Parathyroid adenoma (tissue), 2 donors: ENCODE data around the gene AFF1.

Experiments
- H2AFZ ChIP-seq: fragments of 300-600 bp; sonication (generic); one replicate; pipeline ENCODE4 v1.7.0; 2017; ENCODE audit warnings: antibody characterized with exemption, mild to moderate bottlenecking
- H3K27ac ChIP-seq: fragments of 300-600 bp; sonication (generic); one replicate; pipeline ENCODE4 v1.7.0; 2017
- H3K27me3 ChIP-seq: fragments of 300-600 bp; sonication (generic); one replicate; pipeline ENCODE4 v1.7.0; 2017; ENCODE audit warnings: low read length; ENCODE audit not compliant: control insufficient read depth, insufficient read depth
- H3K36me3 ChIP-seq: fragments of 300-600 bp; sonication (generic); one replicate; pipeline ENCODE4 v1.7.0; 2017; ENCODE audit warnings: low read length; ENCODE audit not compliant: control insufficient read depth, insufficient read depth
- H3K4me1 ChIP-seq: fragments of 300-600 bp; sonication (generic); one replicate; pipeline ENCODE4 v1.7.0; 2017; ENCODE audit warnings: control low read depth
- H3K4me2 ChIP-seq: fragments of 300-600 bp; sonication (generic); one replicate; pipeline ENCODE4 v1.7.0; 2017; ENCODE audit warnings: low read length
- H3K4me3 ChIP-seq: fragments of 300-600 bp; sonication (generic); one replicate; pipeline ENCODE4 v1.7.0; 2017; ENCODE audit warnings: low read depth, low read length
- H3K79me2 ChIP-seq: fragments of 300-600 bp; sonication (generic); one replicate; pipeline ENCODE4 v1.7.0; 2017; ENCODE audit warnings: control low read depth
- H3K9ac ChIP-seq: fragments of 300-600 bp; sonication (generic); one replicate; pipeline ENCODE4 v1.7.0; 2017; ENCODE audit warnings: mild to moderate bottlenecking
- H3K9me3 ChIP-seq: fragments of 300-600 bp; sonication (generic); one replicate; pipeline ENCODE4 v1.7.0; 2017; ENCODE audit warnings: low read length; ENCODE audit not compliant: control insufficient read depth
- CTCF ChIP-seq: fragments of 300-600 bp; sonication (generic); IDR thresholded peaks from one replicate; pipeline ENCODE4 v1.7.0; 2017; ENCODE audit warnings: antibody characterized with exemption, mild to moderate bottlenecking
- donor health status: primary hyperparathyroidism.

Gene AFF1

GRCh38 chr4:87152310-87153041 lies 217.7 kb downstream of the AFF1 start:
- Histone ChIP-seq H3K4me2 (no peak overlapping the region), H3K4me1 (no peaks in the 10 kb centered on the region), H2AFZ (no peak overlapping the region), H3K27ac (no peak overlapping the region), H3K27me3 (no peaks in the 10 kb centered on the region), H3K36me3 (no peaks in the 10 kb centered on the region), H3K4me3 (no peak overlapping the region), H3K79me2 (no peaks in the 10 kb centered on the region), H3K9me3 (no peaks in the 10 kb centered on the region), H3K9ac (no peak overlapping the region)
- TF ChIP-seq CTCF, result no peak

- Histone ChIP-seq H3K4me1 (no peaks in the 10 kb centered on the region), H3K27me3 (no peaks in the 10 kb centered on the region), H3K4me2 (no peak overlapping the region), H2AFZ (no peak overlapping the region), H3K27ac (no peak overlapping the region), H3K9ac (no peak overlapping the region), H3K9me3 (no peaks in the 10 kb centered on the region), H3K79me2 (no peaks in the 10 kb centered on the region), H3K4me3 (no peak overlapping the region), H3K36me3 (no peaks in the 10 kb centered on the region)
- no peak for TF ChIP-seq CTCF
Observed at GRCh38 chr4:87153078-87153870, 218.5 kb downstream of the AFF1 start.

- Histone ChIP-seq H3K79me2 (no peaks in the 10 kb centered on the region), H3K9ac (no peak overlapping the region), H3K27ac (no peak overlapping the region), H3K9me3 (no peaks in the 10 kb centered on the region), H2AFZ (no peak overlapping the region), H3K36me3 (no peaks in the 10 kb centered on the region), H3K4me3 (no peak overlapping the region), H3K27me3 (no peaks in the 10 kb centered on the region), H3K4me1 (no peaks in the 10 kb centered on the region), H3K4me2 (no peak overlapping the region)
- TF ChIP-seq CTCF, result no peak
Observed at GRCh38 chr4:87165892-87166291, 231.1 kb downstream of the AFF1 start.

GRCh38 chr4:87166296-87166854 lies 231.6 kb downstream of the AFF1 start:
- Histone ChIP-seq H3K9me3 (no peaks in the 10 kb centered on the region), H3K4me2 (no peak overlapping the region), H3K36me3 (no peaks in the 10 kb centered on the region), H3K79me2 (no peaks in the 10 kb centered on the region), H3K27me3 (no peaks in the 10 kb centered on the region), H3K4me3 (no peak overlapping the region), H3K27ac (no peak overlapping the region), H3K4me1 (no peaks in the 10 kb centered on the region), H3K9ac (no peak overlapping the region), H2AFZ (no peak overlapping the region)
- TF ChIP-seq CTCF, result no peak
